Type B pancreatic cell (in vitro differentiated cells): ENCODE results near the gene BMP10. TPM values are rescaled to one million over a fixed set of nuclear protein-coding genes. Genes with fewer than 3 reads are reported as not detected.

ENCODE experiments used
- DNase-seq: peaks from one replicate; pipeline ENCODE4 v3.0.0; 2021; ENCODE audit warnings: mixed read lengths; ENCODE audit not compliant: unreplicated experiment; ENCODE audit errors: extremely low spot score
- H3K27ac Mint-ChIP-seq: 2 replicates; pipeline ENCODE4 v1.8.0; 2021; ENCODE audit warnings: mild to moderate bottlenecking, mixed read lengths
- H3K27me3 Mint-ChIP-seq: 2 replicates; pipeline ENCODE4 v1.8.0; 2021; ENCODE audit warnings: mixed read lengths
- H3K36me3 Mint-ChIP-seq: 2 replicates; pipeline ENCODE4 v1.8.0; 2021; ENCODE audit warnings: mixed read lengths
- H3K4me1 Mint-ChIP-seq: one replicate; pipeline ENCODE4 v1.8.0; 2021; ENCODE audit warnings: mixed read lengths; ENCODE audit not compliant: unreplicated experiment
- H3K4me3 Mint-ChIP-seq: 2 replicates; pipeline ENCODE4 v1.8.0; 2021; ENCODE audit warnings: mild to moderate bottlenecking, mixed read lengths
- H3K9me3 Mint-ChIP-seq: 2 replicates; pipeline ENCODE4 v1.8.0; 2021; ENCODE audit warnings: mixed read lengths
- CTCF ChIP-seq: fragments of 200-600 bp; sonication (generic); conservative IDR thresholded peaks from 2 replicates; pipeline ENCODE4 v1.5.0; 2021; ENCODE audit warnings: antibody characterized with exemption, mild to moderate bottlenecking
- total RNA-seq: library from RNA; stranded (reverse); gene quantifications from 2 replicates; pipeline ENCODE4 v1.2.1, GENCODE V29; 2021; ENCODE audit warnings: low replicate concordance

The BMP10 gene
- total RNA-seq, 1 donor from 2014 or later = 0.36 TPM

GRCh38 chr2:68889021-68889420 is 17.8 kb upstream of the BMP10 start:
- no peak for TF ChIP-seq CTCF
- H3K27ac Mint-ChIP-seq = no peak overlapping the region
- H3K4me3 Mint-ChIP-seq = no peak overlapping the region
- no peaks in the 10 kb centered on the region for H3K4me1 Mint-ChIP-seq
- no peak for DNase-seq
- peaks cover 11% of the 10 kb centered on the region for H3K27me3 Mint-ChIP-seq
- H3K9me3 Mint-ChIP-seq = no peaks in the 10 kb centered on the region
- H3K36me3 Mint-ChIP-seq = no peaks in the 10 kb centered on the region

- Mint-ChIP-seq H3K9me3 (no peaks in the 10 kb centered on the region), H3K27me3 (peaks cover 12% of the 10 kb centered on the region), H3K4me3 (no peak overlapping the region), H3K36me3 (no peaks in the 10 kb centered on the region), H3K27ac (no peak overlapping the region), H3K4me1 (no peaks in the 10 kb centered on the region)
- no peak for TF ChIP-seq CTCF
- DNase-seq = no peak
Observed at GRCh38 chr2:68888038-68888704, 17.0 kb upstream of the BMP10 start.

- Mint-ChIP-seq H3K36me3 (no peaks in the 10 kb centered on the region), H3K27ac (no peak overlapping the region), H3K4me3 (no peak overlapping the region), H3K27me3 (peaks cover 16% of the 10 kb centered on the region), H3K4me1 (no peaks in the 10 kb centered on the region), H3K9me3 (no peaks in the 10 kb centered on the region)
- TF ChIP-seq CTCF = no peak
- DNase-seq = no peak
Observed at GRCh38 chr2:68885811-68886075, 14.5 kb upstream of the BMP10 start.

GRCh38 chr2:68885074-68885810 is 14.0 kb upstream of the BMP10 start:
- DNase-seq = no peak
- no peaks in the 10 kb centered on the region for H3K4me1 Mint-ChIP-seq
- H3K9me3 Mint-ChIP-seq = no peaks in the 10 kb centered on the region
- H3K27me3 Mint-ChIP-seq = peaks cover 19% of the 10 kb centered on the region
- H3K36me3 Mint-ChIP-seq = no peaks in the 10 kb centered on the region
- TF ChIP-seq CTCF = no peak
- H3K4me3 Mint-ChIP-seq = no peak overlapping the region
- H3K27ac Mint-ChIP-seq = no peak overlapping the region

GRCh38 chr2:68880213-68880612 is 9.0 kb upstream of the BMP10 start:
- H3K4me3 Mint-ChIP-seq = no peak overlapping the region
- DNase-seq = no peak
- H3K27ac Mint-ChIP-seq = no peak overlapping the region
- H3K36me3 Mint-ChIP-seq = no peaks in the 10 kb centered on the region
- TF ChIP-seq CTCF = no peak
- no peaks in the 10 kb centered on the region for H3K9me3 Mint-ChIP-seq
- H3K27me3 Mint-ChIP-seq = peaks cover 15% of the 10 kb centered on the region
- H3K4me1 Mint-ChIP-seq = peaks cover 20% of the 10 kb centered on the region
